ENCODE data around the gene TEX11.

- TF ChIP-seq DPF2 (IDR thresholded peaks at IDR 0.05) (no peak), RFX5 (IDR thresholded peaks at IDR 0.05; ENCODE audit: low read depth, low read length) (no peak), POU2F2 (IDR thresholded peaks at IDR 0.05; ENCODE audit: borderline replicate concordance, low read depth, low read length) (no peak)
Observed at GRCh38 chrX:70954871-70955270, 46.4 kb upstream of the TEX11 start.

All from GM12878 (cell line).